Mesangial cell (primary cell): Measurements from ENCODE around the gene CCDC138. TPM values are rescaled to one million over a fixed set of nuclear protein-coding genes. Genes with fewer than 3 reads are reported as not detected.

Experiments
- total RNA-seq: library from RNA; depleted of rRNA; stranded (reverse); fragments of >200 nt; gene quantifications from 2 replicates; pipeline ENCODE4 v1.2.3, GENCODE V29; 2015

Gene CCDC138
- 2.3 and 8.1 TPM in 2 replicates for total RNA-seq

GRCh38 chr2:108786354-108787215 lies at the start of gene CCDC138:
CCDC138 (plus strand) TSS chr2:108786771; CDS start chr2:108786823, 52 bp downstream.

Other genes with a start within 250 kb of the CCDC138 start
- 28.5 and 34.4 TPM in 2 replicates for gene RANBP2, start 67.3 kb upstream of the CCDC138 start, total RNA-seq
- 0.16 and 0.51 TPM in 2 replicates for gene EDAR, start 202.4 kb downstream of the CCDC138 start, total RNA-seq